COLO668 (cell line): Measurements from ENCODE around the gene LUZP2.

Experiments
- DNase-seq: peaks from one replicate; lab custom pipeline; 2025; ENCODE audit not compliant: unreplicated experiment; lab: John Stamatoyannopoulos, UW

LUZP2 gene

DNA sequence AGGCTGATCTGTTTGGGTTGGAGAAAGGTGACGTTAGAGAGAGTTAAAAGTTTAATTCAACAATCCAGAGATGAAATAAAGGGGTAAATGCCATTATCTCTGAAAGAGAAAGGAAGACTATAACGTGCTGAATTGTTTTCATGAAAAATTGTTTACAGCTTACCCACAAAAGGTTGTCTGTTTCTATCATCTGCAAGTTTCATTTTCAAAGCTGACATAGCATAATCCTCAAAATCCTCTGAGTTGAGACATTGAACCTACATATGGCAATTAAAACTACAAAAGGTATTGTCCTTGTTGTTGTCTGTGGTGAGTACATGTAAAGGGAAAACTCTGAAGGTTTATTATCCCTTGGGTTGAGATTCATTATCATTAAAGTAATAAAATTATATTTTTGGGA is 569.9 kb downstream of the LUZP2 start:
- no peak for DNase-seq

DNA sequence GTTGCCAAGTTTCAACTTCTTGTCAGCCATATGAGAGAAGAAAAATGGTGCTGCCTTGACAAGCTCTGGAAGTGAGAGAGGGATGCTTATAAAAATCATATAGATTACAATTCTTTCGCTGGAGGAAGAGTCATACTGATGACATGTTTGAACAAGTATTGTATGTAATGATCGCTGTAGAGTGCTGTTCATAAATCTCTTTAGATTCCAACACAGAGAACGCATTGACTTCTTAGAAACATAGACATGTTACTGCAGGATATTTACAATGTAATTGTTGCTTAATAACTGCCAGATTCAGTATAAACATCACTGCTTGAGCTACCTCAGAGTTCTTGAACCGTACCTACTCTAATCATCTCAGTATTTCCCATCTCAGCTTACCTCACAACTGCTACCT is 571.6 kb downstream of the LUZP2 start:
- no peak for DNase-seq

DNA sequence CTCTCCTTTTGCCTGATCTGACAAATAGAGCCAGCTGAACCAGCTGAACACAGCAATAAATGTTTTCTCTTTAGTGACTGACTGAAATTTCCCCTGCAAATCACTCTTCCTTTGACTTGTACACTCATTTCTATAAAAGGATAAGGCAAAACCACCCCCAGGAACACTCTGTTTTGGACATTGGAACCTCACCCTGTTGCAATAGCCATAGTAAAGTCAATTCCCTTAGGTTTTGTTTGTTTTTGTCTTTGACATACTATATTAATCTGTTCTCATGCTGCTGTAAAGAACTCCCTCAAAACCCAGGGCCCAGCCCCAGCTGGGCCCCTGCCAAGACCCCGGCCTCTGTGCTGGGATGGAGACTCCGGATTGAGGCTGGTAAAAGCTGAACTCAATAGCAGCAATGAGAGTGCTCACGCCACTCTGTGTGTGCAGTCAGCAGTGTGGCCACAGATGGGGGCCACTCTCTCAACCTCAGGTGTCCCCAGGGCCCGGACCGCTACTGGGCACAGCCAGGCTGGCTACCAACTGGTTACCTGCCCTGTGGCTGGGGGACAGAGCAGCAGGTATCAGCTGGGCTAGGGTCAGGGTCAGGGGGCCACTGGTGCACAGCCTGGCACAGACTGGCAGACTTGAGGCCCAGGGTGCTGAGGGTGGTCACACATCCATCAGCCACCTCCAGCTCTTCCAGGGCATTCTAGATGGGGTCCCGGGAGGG is 597.4 kb downstream of the LUZP2 start:
- DNase-seq: no peak

DNA sequence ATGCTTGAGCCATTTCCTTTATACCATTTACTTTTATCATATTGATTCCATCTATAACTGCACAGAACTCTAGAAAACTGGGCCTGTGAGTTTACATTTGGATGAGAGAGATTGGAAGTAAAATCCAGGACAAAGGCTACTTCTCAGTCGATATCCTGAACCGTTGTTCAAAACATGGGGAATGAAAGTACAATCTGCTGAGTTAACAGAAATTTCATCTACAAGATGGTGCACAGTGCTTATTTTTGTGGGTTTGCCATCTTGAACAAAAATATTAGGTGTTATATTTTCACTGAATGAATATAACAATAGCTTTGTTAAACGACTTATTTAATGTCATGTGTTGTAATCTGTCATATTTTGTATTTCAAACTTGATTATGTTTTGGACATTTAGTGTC is 622.6 kb downstream of the LUZP2 start:
- DNase-seq: no peak
